ENCODE measurements around the gene DCDC1.

DNA sequence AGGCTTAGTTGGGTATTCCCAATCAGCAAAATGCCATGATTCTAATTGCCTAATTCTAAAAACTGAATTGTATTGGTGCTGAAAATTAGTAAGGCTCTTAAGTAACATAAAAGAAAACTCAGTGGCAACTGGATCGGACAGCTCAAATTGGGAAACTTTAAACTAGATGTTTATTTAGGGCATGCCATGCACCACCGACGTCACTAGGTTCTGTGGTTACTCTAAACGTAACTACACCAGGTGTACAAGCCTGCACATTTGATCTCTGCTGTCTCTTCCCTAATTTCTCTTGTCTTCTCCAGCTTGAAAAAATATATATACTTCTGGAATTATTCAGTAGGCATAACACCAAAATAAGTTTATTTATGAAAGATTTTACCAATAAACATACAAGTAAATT is 378.2 kb downstream of the DCDC1 start:
- TF ChIP-seq, protein P1, sequence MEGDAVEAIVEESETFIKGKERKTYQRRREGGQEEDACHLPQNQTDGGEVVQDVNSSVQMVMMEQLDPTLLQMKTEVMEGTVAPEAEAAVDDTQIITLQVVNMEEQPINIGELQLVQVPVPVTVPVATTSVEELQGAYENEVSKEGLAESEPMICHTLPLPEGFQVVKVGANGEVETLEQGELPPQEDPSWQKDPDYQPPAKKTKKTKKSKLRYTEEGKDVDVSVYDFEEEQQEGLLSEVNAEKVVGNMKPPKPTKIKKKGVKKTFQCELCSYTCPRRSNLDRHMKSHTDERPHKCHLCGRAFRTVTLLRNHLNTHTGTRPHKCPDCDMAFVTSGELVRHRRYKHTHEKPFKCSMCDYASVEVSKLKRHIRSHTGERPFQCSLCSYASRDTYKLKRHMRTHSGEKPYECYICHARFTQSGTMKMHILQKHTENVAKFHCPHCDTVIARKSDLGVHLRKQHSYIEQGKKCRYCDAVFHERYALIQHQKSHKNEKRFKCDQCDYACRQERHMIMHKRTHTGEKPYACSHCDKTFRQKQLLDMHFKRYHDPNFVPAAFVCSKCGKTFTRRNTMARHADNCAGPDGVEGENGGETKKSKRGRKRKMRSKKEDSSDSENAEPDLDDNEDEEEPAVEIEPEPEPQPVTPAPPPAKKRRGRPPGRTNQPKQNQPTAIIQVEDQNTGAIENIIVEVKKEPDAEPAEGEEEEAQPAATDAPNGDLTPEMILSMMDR (conservative IDR thresholded peaks at IDR 0.05), result no peak
- no peak for TF ChIP-seq ZFX (IDR thresholded peaks at IDR 0.05)

All from C4-2B (cell line).